ENCODE data around the gene CARS2.

DNA sequence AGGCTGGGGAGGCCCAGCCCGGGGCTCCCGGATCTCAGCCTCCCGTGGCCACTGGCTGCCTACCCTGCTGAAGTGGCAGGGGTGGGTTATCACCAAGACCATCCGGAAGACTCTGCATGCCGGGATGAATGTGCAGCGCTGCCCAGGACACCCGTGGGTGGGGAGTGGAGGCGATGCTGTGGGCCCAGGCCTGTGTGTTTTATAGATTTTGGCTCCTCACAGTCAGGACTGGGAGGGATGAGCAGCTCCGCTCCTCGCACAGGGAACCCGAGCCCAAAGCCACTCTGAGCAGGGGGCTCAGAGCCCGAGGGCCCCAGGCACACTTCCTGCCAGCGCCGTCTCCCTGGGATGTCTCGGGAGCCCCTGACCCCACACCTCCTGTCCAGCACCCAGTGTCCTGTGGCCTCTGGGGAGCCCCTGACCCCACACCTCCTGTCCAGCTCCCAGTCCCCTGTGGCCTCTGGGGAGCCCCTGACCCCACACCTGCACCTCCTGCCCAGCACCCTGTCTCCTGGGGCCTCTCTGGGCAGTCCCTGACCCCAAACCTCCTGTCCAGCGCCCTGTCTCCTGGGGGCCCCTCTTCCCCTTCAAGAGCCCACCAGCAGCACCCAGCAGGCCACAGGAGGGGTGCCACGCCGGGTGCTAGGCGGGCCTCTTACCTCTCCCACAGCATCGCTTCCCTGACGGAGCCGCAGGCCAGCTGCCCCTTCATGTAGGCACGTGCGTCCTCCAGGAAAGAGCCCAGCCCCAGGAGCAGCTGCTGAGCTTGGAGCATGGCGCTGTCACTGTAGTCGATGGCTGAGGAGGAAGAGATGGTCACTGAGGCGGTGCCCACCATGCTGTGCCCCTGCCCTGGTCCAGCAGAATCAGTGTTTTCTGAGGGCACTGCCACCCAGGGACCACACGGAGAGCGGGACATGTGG, 59.2 kb downstream of the CARS2 start:
- TF ChIP-seq, protein P1, sequence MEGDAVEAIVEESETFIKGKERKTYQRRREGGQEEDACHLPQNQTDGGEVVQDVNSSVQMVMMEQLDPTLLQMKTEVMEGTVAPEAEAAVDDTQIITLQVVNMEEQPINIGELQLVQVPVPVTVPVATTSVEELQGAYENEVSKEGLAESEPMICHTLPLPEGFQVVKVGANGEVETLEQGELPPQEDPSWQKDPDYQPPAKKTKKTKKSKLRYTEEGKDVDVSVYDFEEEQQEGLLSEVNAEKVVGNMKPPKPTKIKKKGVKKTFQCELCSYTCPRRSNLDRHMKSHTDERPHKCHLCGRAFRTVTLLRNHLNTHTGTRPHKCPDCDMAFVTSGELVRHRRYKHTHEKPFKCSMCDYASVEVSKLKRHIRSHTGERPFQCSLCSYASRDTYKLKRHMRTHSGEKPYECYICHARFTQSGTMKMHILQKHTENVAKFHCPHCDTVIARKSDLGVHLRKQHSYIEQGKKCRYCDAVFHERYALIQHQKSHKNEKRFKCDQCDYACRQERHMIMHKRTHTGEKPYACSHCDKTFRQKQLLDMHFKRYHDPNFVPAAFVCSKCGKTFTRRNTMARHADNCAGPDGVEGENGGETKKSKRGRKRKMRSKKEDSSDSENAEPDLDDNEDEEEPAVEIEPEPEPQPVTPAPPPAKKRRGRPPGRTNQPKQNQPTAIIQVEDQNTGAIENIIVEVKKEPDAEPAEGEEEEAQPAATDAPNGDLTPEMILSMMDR (IDR thresholded peaks at IDR 0.05) = no peak
- no peak for TF ChIP-seq ZFX (IDR thresholded peaks at IDR 0.05; ENCODE audit: borderline replicate concordance)

All from 22Rv1 (cell line).